Upper lobe of left lung (tissue), 4 donors: ENCODE data around the gene SYTL5.

ENCODE experiments used
- EP300 ChIP-seq, 4 donors: sonication (generic); formaldehyde crosslinking; IDR thresholded peaks; one replicate each; pipeline ENCODE4 v1.5.1; 2017; ENCODE audit warnings: antibody characterized with exemption in 4 of 4, control low read depth in 2 of 4
- POLR2A ChIP-seq, 4 donors: fragments of 450-650 bp; IDR thresholded peaks; one replicate each; pipeline ENCODE4 v1.5.1; 2016 to 2017; ENCODE audit warnings: antibody characterized with exemption in 4 of 4, mild to moderate bottlenecking in 2 of 4
- POLR2AphosphoS5 ChIP-seq, 2 donors: sonication (generic); formaldehyde crosslinking; IDR thresholded peaks; one replicate each; pipeline ENCODE4 v1.5.1; 2017; ENCODE audit warnings: antibody characterized with exemption in 2 of 2
- TF ChIP-seq, protein P1 (sequence below), 6 experiments: fragments of 450-650 bp in 4 of 6; fragments of 200-600 bp in 2 of 6; sonication (generic) in 2 of 6; IDR thresholded peaks; one replicate each; pipeline ENCODE4 v1.5.1; 2016 to 2019; ENCODE audit warnings: antibody characterized with exemption in 6 of 6

DNA sequence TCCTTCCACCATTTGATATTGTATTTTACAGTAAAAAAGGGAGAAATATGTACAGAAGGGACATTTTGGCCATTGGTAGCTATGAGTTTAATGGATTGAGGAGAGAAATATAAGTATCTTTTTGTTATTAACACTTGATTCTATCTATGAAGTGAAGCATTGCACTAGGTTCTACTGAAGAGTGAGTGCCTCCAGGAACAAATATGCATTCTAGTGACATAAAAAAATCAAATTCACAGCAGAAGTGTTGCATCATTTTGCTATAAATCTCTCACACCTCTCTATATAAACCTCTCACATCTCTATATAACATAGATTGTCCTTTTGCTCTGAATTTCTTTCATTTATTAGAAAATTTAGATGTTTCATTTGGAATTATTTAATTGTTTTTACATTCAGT is 425 bp downstream of the SYTL5 start:
- TF ChIP-seq, protein P1, sequence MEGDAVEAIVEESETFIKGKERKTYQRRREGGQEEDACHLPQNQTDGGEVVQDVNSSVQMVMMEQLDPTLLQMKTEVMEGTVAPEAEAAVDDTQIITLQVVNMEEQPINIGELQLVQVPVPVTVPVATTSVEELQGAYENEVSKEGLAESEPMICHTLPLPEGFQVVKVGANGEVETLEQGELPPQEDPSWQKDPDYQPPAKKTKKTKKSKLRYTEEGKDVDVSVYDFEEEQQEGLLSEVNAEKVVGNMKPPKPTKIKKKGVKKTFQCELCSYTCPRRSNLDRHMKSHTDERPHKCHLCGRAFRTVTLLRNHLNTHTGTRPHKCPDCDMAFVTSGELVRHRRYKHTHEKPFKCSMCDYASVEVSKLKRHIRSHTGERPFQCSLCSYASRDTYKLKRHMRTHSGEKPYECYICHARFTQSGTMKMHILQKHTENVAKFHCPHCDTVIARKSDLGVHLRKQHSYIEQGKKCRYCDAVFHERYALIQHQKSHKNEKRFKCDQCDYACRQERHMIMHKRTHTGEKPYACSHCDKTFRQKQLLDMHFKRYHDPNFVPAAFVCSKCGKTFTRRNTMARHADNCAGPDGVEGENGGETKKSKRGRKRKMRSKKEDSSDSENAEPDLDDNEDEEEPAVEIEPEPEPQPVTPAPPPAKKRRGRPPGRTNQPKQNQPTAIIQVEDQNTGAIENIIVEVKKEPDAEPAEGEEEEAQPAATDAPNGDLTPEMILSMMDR (IDR thresholded peaks at IDR 0.05) = no peak
- TF ChIP-seq EP300 (IDR thresholded peaks at IDR 0.05) = no peak
- TF ChIP-seq POLR2A (IDR thresholded peaks at IDR 0.05) = no peak
- no peak for TF ChIP-seq POLR2AphosphoS5 (IDR thresholded peaks at IDR 0.05)
